Peyer's patch (tissue), 4 donors: Measurements from ENCODE around the gene OSBPL6. TPM values are rescaled to one million over a fixed set of nuclear protein-coding genes. Genes with fewer than 3 reads are reported as not detected.
"Not testable (repeated sequence)": the region's sequence is repeated elsewhere in the genome, so short reads cannot be mapped to it uniquely, and the experiment has no call there.

Experiments used
- DNase-seq, 3 donors: peaks; one replicate each; pipeline ENCODE4 v3.0.0-alpha.2; 2017 to 2019
- H3K27ac ChIP-seq, 4 donors: fragments of 200-600 bp; sonication (generic); one replicate each; pipeline ENCODE4 v1.5.1; 2016 to 2019
- H3K27me3 ChIP-seq, 2 donors: fragments of 200-600 bp; sonication (generic); one replicate each; pipeline ENCODE4 v1.5.1; 2019
- H3K36me3 ChIP-seq, 3 donors: fragments of 200-600 bp; sonication (generic); one replicate each; pipeline ENCODE4 v1.5.1; 2016 to 2019
- H3K4me1 ChIP-seq, 4 donors: fragments of 200-600 bp; sonication (generic); one replicate each; pipeline ENCODE4 v1.5.1; 2016 to 2019
- H3K4me3 ChIP-seq, 4 donors: fragments of 200-600 bp; sonication (generic); 1 replicate in 3 of 4; 2 replicates in 1 of 4; pipeline ENCODE4 v1.5.1; 2016 to 2019; ENCODE audit warnings: mild to moderate bottlenecking in 1 of 4
- H3K9me3 ChIP-seq, 4 donors: fragments of 200-600 bp; sonication (generic); one replicate each; pipeline ENCODE4 v1.5.1; 2016 to 2019; ENCODE audit warnings: mild to moderate bottlenecking in 1 of 4
- CTCF ChIP-seq, 6 experiments: fragments of 450-650 bp in 4 of 6; fragments of 200-600 bp in 2 of 6; sonication (generic) in 1 of 6; IDR thresholded peaks; one replicate each; pipeline ENCODE4 v1.5.1; 2017 to 2019; ENCODE audit warnings: antibody characterized with exemption in 6 of 6, mild to moderate bottlenecking in 3 of 6, moderate library complexity in 1 of 6
- POLR2A ChIP-seq, 2 donors: fragments of 450-650 bp; IDR thresholded peaks; one replicate each; pipeline ENCODE4 v1.5.1; 2017; ENCODE audit warnings: antibody characterized with exemption in 2 of 2, mild to moderate bottlenecking in 2 of 2, moderate library complexity in 2 of 2
- total RNA-seq, 4 donors: library from RNA; depleted of rRNA; stranded (reverse); fragments of >200 nt; gene quantifications; one replicate each; pipeline ENCODE4 v1.1.0, GENCODE V29; 2016

Gene OSBPL6
- total RNA-seq, 4 donors from 2014 or later: 3.4 to 14.9 (median 4.9) TPM

GRCh38 chr2:178345951-178346350 lies 151.6 kb downstream of the OSBPL6 start:
- no peak for DNase-seq

GRCh38 chr2:178350051-178350450 lies 155.7 kb downstream of the OSBPL6 start:
- H3K27me3 ChIP-seq: no peaks in the 10 kb centered on the region
- TF ChIP-seq POLR2A (IDR thresholded peaks at IDR 0.05): no peak
- TF ChIP-seq CTCF (IDR thresholded peaks at IDR 0.05): no peak
- peaks cover 0 to 8% (median 0%) of the 10 kb centered on the region in 3 donors for H3K36me3 ChIP-seq
- H3K9me3 ChIP-seq: no peaks in the 10 kb centered on the region
- no peak overlapping the region for H3K27ac ChIP-seq
- H3K4me3 ChIP-seq: no peak overlapping the region
- no peak for DNase-seq
- no peaks in the 10 kb centered on the region for H3K4me1 ChIP-seq

More at GRCh38 chr2:178345951-178346350, 151.6 kb downstream of the OSBPL6 start:
- peaks cover 0 to 8% (median 0%) of the 10 kb centered on the region in 3 donors for H3K36me3 ChIP-seq
- no peaks in the 10 kb centered on the region for H3K4me1 ChIP-seq
- H3K27ac ChIP-seq: no peak overlapping the region
- H3K27me3 ChIP-seq: no peaks in the 10 kb centered on the region
- no peak for TF ChIP-seq POLR2A (IDR thresholded peaks at IDR 0.05)
- no peak for TF ChIP-seq CTCF (IDR thresholded peaks at IDR 0.05)
- H3K4me3 ChIP-seq: no peak overlapping the region
- no peaks in the 10 kb centered on the region for H3K9me3 ChIP-seq

GRCh38 chr2:178357704-178358103 lies 163.4 kb downstream of the OSBPL6 start:
- H3K4me3 ChIP-seq, DNase-seq, H3K4me1 ChIP-seq, H3K36me3 ChIP-seq, H3K9me3 ChIP-seq, H3K27me3 ChIP-seq, H3K27ac ChIP-seq: not testable (repeated sequence)

GRCh38 chr2:178359192-178359912 lies 165.0 kb downstream of the OSBPL6 start:
- Histone ChIP-seq H3K4me1 (no peaks in the 10 kb centered on the region), H3K27ac (no peak overlapping the region), H3K9me3 (peaks cover 0 to 4% (median 2%) of the 10 kb centered on the region in 4 donors), H3K36me3 (peaks cover 0 to 4% (median 0%) of the 10 kb centered on the region in 3 donors), H3K4me3 (no peak overlapping the region), H3K27me3 (no peaks in the 10 kb centered on the region)
- no peak for DNase-seq
- no peak for TF ChIP-seq POLR2A (IDR thresholded peaks at IDR 0.05)

- H3K36me3 ChIP-seq: peaks cover 0 to 4% (median 0%) of the 10 kb centered on the region in 3 donors
- no peak overlapping the region for H3K27ac ChIP-seq
- TF ChIP-seq CTCF (IDR thresholded peaks at IDR 0.05) (no peak), POLR2A (IDR thresholded peaks at IDR 0.05) (no peak)
- no peaks in the 10 kb centered on the region for H3K27me3 ChIP-seq
- no peak overlapping the region for H3K4me3 ChIP-seq
- no peaks in the 10 kb centered on the region for H3K4me1 ChIP-seq
- DNase-seq: no peak
- H3K9me3 ChIP-seq: peaks cover 0 to 4% (median 2%) of the 10 kb centered on the region in 4 donors
Observed at GRCh38 chr2:178361588-178361987, 167.3 kb downstream of the OSBPL6 start.

GRCh38 chr2:178363252-178363651 lies 168.9 kb downstream of the OSBPL6 start:
- TF ChIP-seq CTCF (IDR thresholded peaks at IDR 0.05) (no peak), POLR2A (IDR thresholded peaks at IDR 0.05) (no peak)
- no peak overlapping the region for H3K4me3 ChIP-seq
- peaks cover 0 to 4% (median 0%) of the 10 kb centered on the region in 3 donors for H3K36me3 ChIP-seq
- no peak overlapping the region for H3K27ac ChIP-seq
- no peak for DNase-seq
- H3K27me3 ChIP-seq: no peaks in the 10 kb centered on the region
- no peaks in the 10 kb centered on the region for H3K4me1 ChIP-seq
- no peaks in the 10 kb centered on the region for H3K9me3 ChIP-seq
